Stimulated activated CD8-positive, alpha-beta memory T cell treated with anti-CD3 and anti-CD28 coated beads, Interleukin-12 subunit alpha, Interleukin-12 subunit beta, amount 100 ng/mL, for 4 hours (primary cell): ENCODE data around the gene FOXRED1.
"Not testable (repeated sequence)": the region's sequence is repeated elsewhere in the genome, so short reads cannot be mapped to it uniquely, and the experiment has no call there.

ENCODE experiments used
- DNase-seq: peaks from one replicate; pipeline ENCODE4 v3.0.0-alpha.2; 2020; ENCODE audit warnings: low read depth

The FOXRED1 gene

GRCh38 chr11:126277322-126277721 is 8.4 kb downstream of the FOXRED1 start:
- DNase-seq, result no peak

GRCh38 chr11:126277780-126278179 is 8.8 kb downstream of the FOXRED1 start:
- DNase-seq, result no peak

GRCh38 chr11:126279191-126279590 is 10.2 kb downstream of the FOXRED1 start:
- no peak for DNase-seq

- no peak for DNase-seq
Measured at GRCh38 chr11:126280595-126280994, 11.6 kb downstream of the FOXRED1 start.

- DNase-seq, result no peak
Measured at GRCh38 chr11:126281245-126281644, 12.3 kb downstream of the FOXRED1 start.

GRCh38 chr11:126281666-126282175 is 12.8 kb downstream of the FOXRED1 start:
- no peak for DNase-seq

GRCh38 chr11:126282361-126282735 is 13.4 kb downstream of the FOXRED1 start:
- DNase-seq, result peak; percentile 8

- peak; percentile 29 for DNase-seq
Measured at GRCh38 chr11:126282736-126283591, 14.0 kb downstream of the FOXRED1 start, which contains the start of gene TIRAP. TIRAP (plus strand) TSS chr11:126283093; CDS start chr11:126290895, 7,802 bp downstream.

GRCh38 chr11:126284829-126285228 is 15.9 kb downstream of the FOXRED1 start:
- peak; percentile 66 for DNase-seq

GRCh38 chr11:126288237-126288636 is 19.3 kb downstream of the FOXRED1 start:
- no peak for DNase-seq

- no peak for DNase-seq
Measured at GRCh38 chr11:126290887-126291286, 21.9 kb downstream of the FOXRED1 start.

GRCh38 chr11:126293726-126294125 is 24.8 kb downstream of the FOXRED1 start:
- no peak for DNase-seq

- no peak for DNase-seq
Measured at GRCh38 chr11:126297004-126297403, 28.1 kb downstream of the FOXRED1 start.

GRCh38 chr11:126303623-126304456 is 34.9 kb downstream of the FOXRED1 start, which contains the start of gene DCPS:
DCPS (plus strand) TSS chr11:126304060; CDS start chr11:126304081, 21 bp downstream.
- DNase-seq, result peak; percentile 81

- no peak for DNase-seq
Measured at GRCh38 chr11:126304457-126305075, 35.6 kb downstream of the FOXRED1 start.

GRCh38 chr11:126305699-126306098 is 36.7 kb downstream of the FOXRED1 start:
- no peak for DNase-seq

- DNase-seq, result no peak
Measured at GRCh38 chr11:126307706-126308105, 38.8 kb downstream of the FOXRED1 start.

- no peak for DNase-seq
Measured at GRCh38 chr11:126308271-126308671, 39.3 kb downstream of the FOXRED1 start.

GRCh38 chr11:126308771-126309170 is 39.8 kb downstream of the FOXRED1 start:
- not testable (repeated sequence) for DNase-seq

GRCh38 chr11:126310200-126310991 is 41.4 kb downstream of the FOXRED1 start:
- DNase-seq, result no peak

GRCh38 chr11:126310992-126311310 is 42.0 kb downstream of the FOXRED1 start:
- DNase-seq, result no peak
